Astrocyte (in vitro differentiated cells and primary cell): ENCODE results near the gene MYEOV. TPM values are rescaled to one million over a fixed set of nuclear protein-coding genes. Genes with fewer than 3 reads are reported as not detected.

Source experiments
- DNase-seq: peaks from one replicate; pipeline ENCODE4 v3.0.0-alpha.2; 2010; ENCODE audit warnings: low read depth
- FAIRE-seq: peaks from 2 replicates; lab custom pipeline; 2011; peaks lifted over from hg19 to GRCh38; lab: Jason Lieb, UNC
- H2AFZ ChIP-seq: 2 replicates; pipeline ENCODE4 v1.6.0; 2012; ENCODE audit warnings: low read depth, low read length, inconsistent platforms
- H3K27ac ChIP-seq: 2 replicates; pipeline ENCODE4 v1.5.1; 2011; ENCODE audit warnings: low read depth, low read length, inconsistent platforms
- H3K27me3 ChIP-seq: 2 replicates; pipeline ENCODE4 v1.6.0; 2011; ENCODE audit warnings: low read length, inconsistent platforms; ENCODE audit not compliant: insufficient read depth
- H3K36me3 ChIP-seq: 2 replicates; pipeline ENCODE4 v1.5.1; 2011; ENCODE audit warnings: low read length, inconsistent platforms; ENCODE audit not compliant: insufficient read depth
- H3K4me1 ChIP-seq: 2 replicates; pipeline ENCODE4 v1.5.1; 2011; ENCODE audit warnings: low read length, inconsistent platforms; ENCODE audit not compliant: insufficient read depth
- H3K4me2 ChIP-seq: 2 replicates; pipeline ENCODE4 v1.6.0; 2012; ENCODE audit warnings: low read length, inconsistent platforms
- H3K4me3 ChIP-seq: 2 replicates; pipeline ENCODE4 v1.5.1; 2011; ENCODE audit warnings: low read depth, mild to moderate bottlenecking, low read length, inconsistent platforms; ENCODE audit not compliant: insufficient read depth
- H3K79me2 ChIP-seq: 2 replicates; pipeline ENCODE4 v1.6.0; 2012; ENCODE audit warnings: mild to moderate bottlenecking, low read length, inconsistent platforms; ENCODE audit not compliant: insufficient read depth
- H3K9ac ChIP-seq: 2 replicates; pipeline ENCODE4 v1.6.0; 2012; ENCODE audit warnings: mild to moderate bottlenecking, low read length, inconsistent platforms
- H3K9me3 ChIP-seq: 2 replicates; pipeline ENCODE4 v1.5.1; 2012; ENCODE audit warnings: low read depth, mild to moderate bottlenecking, low read length, inconsistent platforms; ENCODE audit not compliant: insufficient read depth
- H4K20me1 ChIP-seq: 2 replicates; pipeline ENCODE4 v1.6.0; 2012; ENCODE audit warnings: low read length, inconsistent platforms; ENCODE audit not compliant: insufficient read depth
- H3K27ac Mint-ChIP-seq: one replicate; pipeline ENCODE4 v1.8.0; 2021; ENCODE audit warnings: mild to moderate bottlenecking, mixed read lengths; ENCODE audit not compliant: unreplicated experiment
- H3K27me3 Mint-ChIP-seq: one replicate; pipeline ENCODE4 v1.8.0; 2021; ENCODE audit warnings: low read depth, mixed read lengths; ENCODE audit not compliant: unreplicated experiment
- H3K36me3 Mint-ChIP-seq: one replicate; pipeline ENCODE4 v1.8.0; 2021; ENCODE audit warnings: low read depth, mixed read lengths; ENCODE audit not compliant: unreplicated experiment
- H3K4me1 Mint-ChIP-seq: one replicate; pipeline ENCODE4 v1.8.0; 2021; ENCODE audit warnings: low read depth, mixed read lengths; ENCODE audit not compliant: unreplicated experiment
- H3K4me3 Mint-ChIP-seq: one replicate; pipeline ENCODE4 v1.8.0; 2021; ENCODE audit warnings: mild to moderate bottlenecking, moderate library complexity, mixed read lengths; ENCODE audit not compliant: unreplicated experiment
- H3K9me3 Mint-ChIP-seq: one replicate; pipeline ENCODE4 v1.8.0; 2021; ENCODE audit warnings: mild to moderate bottlenecking, mixed read lengths; ENCODE audit not compliant: unreplicated experiment
- CTCF ChIP-seq: IDR thresholded peaks from 2 replicates; pipeline ENCODE4 v1.5.1; 2011; ENCODE audit warnings: low read depth, mild to moderate bottlenecking, inconsistent platforms, low read length, moderate library complexity; ENCODE audit not compliant: insufficient read depth
- EZH2 ChIP-seq: IDR thresholded peaks from 2 replicates; pipeline ENCODE4 v1.6.1; 2012; ENCODE audit warnings: mild to moderate bottlenecking, low read length, inconsistent platforms; ENCODE audit not compliant: insufficient read depth
- total RNA-seq: library from RNA; stranded (reverse); gene quantifications from 2 replicates; pipeline ENCODE4 v1.2.1, GENCODE V29; 2021

MYEOV gene
- total RNA-seq, 1 donor from 2014 or later, result not detected

- peaks cover 60% of the 10 kb centered on the region for H3K27me3 Mint-ChIP-seq
- H3K9me3 Mint-ChIP-seq, result peaks cover 3% of the 10 kb centered on the region
- no peak for DNase-seq
- no peak overlapping the region for H3K9ac ChIP-seq
- H3K36me3 ChIP-seq, result no peaks in the 10 kb centered on the region
- no peak overlapping the region for H3K4me2 ChIP-seq
- TF ChIP-seq CTCF, result no peak
- no peak for TF ChIP-seq EZH2
- no peaks in the 10 kb centered on the region for H4K20me1 ChIP-seq
- H3K36me3 Mint-ChIP-seq, result peaks cover 2% of the 10 kb centered on the region
- H3K4me3 Mint-ChIP-seq, result no peak overlapping the region
- H3K27ac Mint-ChIP-seq, result no peak overlapping the region
- H2AFZ ChIP-seq, result no peak overlapping the region
- H3K4me1 ChIP-seq, result peaks cover 8% of the 10 kb centered on the region
- H3K27ac ChIP-seq, result no peak overlapping the region
- H3K9me3 ChIP-seq, result no peaks in the 10 kb centered on the region
- FAIRE-seq, result no peak
- no peaks in the 10 kb centered on the region for H3K27me3 ChIP-seq
- H3K4me3 ChIP-seq, result no peak overlapping the region
- peaks cover 5% of the 10 kb centered on the region for H3K4me1 Mint-ChIP-seq
- no peaks in the 10 kb centered on the region for H3K79me2 ChIP-seq
Observed at GRCh38 chr11:69309631-69310280, 15.8 kb downstream of the MYEOV start.

GRCh38 chr11:69310351-69310750 is 16.4 kb downstream of the MYEOV start:
- Histone ChIP-seq H3K4me1 (peaks cover 8% of the 10 kb centered on the region), H3K79me2 (no peaks in the 10 kb centered on the region), H3K4me2 (no peak overlapping the region), H2AFZ (no peak overlapping the region), H4K20me1 (no peaks in the 10 kb centered on the region), H3K36me3 (no peaks in the 10 kb centered on the region), H3K27ac (no peak overlapping the region), H3K9me3 (no peaks in the 10 kb centered on the region), H3K9ac (no peak overlapping the region), H3K27me3 (no peaks in the 10 kb centered on the region), H3K4me3 (no peak overlapping the region)
- FAIRE-seq, result no peak
- H3K27me3 Mint-ChIP-seq, result peaks cover 55% of the 10 kb centered on the region
- H3K36me3 Mint-ChIP-seq, result peaks cover 2% of the 10 kb centered on the region
- peaks cover 5% of the 10 kb centered on the region for H3K4me1 Mint-ChIP-seq
- no peak overlapping the region for H3K27ac Mint-ChIP-seq
- H3K4me3 Mint-ChIP-seq, result no peak overlapping the region
- DNase-seq, result no peak
- peaks cover 3% of the 10 kb centered on the region for H3K9me3 Mint-ChIP-seq
- TF ChIP-seq EZH2 (no peak), CTCF (no peak)

DNA sequence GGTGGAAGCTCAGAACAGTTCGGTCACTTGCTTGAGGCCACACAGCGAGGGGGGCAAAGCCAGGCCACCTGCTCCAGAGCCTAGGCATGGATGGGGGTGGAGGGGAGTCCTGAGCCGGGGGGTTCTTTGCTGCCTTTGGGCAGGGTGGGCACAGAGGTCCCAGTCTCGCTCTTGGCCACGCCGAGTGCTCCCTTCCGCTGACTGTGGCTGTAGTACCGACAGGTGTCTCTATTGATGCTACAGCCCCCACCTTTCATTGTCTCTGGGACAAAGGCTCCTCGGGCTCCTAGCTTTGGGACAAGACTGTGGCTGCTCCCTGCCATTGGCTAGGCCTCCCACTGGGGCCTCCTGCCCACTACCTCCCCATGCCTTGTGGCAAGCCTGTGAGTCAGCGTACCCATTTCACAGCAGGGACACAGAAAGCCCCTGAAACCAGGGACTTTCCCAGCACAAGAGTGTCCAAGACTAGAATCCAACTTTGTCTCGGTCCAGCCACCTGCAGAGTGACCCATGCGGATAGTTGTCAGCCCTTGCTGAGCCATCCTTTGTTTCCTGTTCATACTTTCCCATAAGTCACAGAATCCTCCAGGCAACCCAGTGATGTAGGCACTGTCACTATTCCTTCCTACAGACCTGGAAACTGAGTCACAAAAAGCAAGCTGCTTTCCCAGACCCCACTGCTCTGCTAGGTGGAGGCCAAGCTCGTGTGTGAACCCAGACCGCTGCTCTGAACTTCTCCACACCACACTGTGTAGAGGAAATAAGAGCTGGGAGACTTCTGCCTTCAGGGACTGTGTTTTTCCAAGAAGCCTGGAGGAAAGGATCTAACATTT is 17.2 kb downstream of the MYEOV start:
- peaks cover 3% of the 10 kb centered on the region for H3K9me3 Mint-ChIP-seq
- no peaks in the 10 kb centered on the region for H3K27me3 ChIP-seq
- no peak overlapping the region for H3K27ac Mint-ChIP-seq
- H3K27ac ChIP-seq, result no peak overlapping the region
- no peak overlapping the region for H3K4me2 ChIP-seq
- no peaks in the 10 kb centered on the region for H3K36me3 ChIP-seq
- no peak for FAIRE-seq
- H3K4me3 Mint-ChIP-seq, result no peak overlapping the region
- peaks cover 2% of the 10 kb centered on the region for H3K36me3 Mint-ChIP-seq
- H2AFZ ChIP-seq, result no peak overlapping the region
- peaks cover 8% of the 10 kb centered on the region for H3K4me1 ChIP-seq
- H3K79me2 ChIP-seq, result no peaks in the 10 kb centered on the region
- no peak overlapping the region for H3K9ac ChIP-seq
- DNase-seq, result no peak
- TF ChIP-seq CTCF (no peak), EZH2 (no peak)
- H3K27me3 Mint-ChIP-seq, result peaks cover 48% of the 10 kb centered on the region
- H3K9me3 ChIP-seq, result no peaks in the 10 kb centered on the region
- H3K4me3 ChIP-seq, result no peak overlapping the region
- H3K4me1 Mint-ChIP-seq, result peaks cover 5% of the 10 kb centered on the region
- H4K20me1 ChIP-seq, result no peaks in the 10 kb centered on the region
